Vagina (tissue), 2 donors: ENCODE data around the gene SLC25A21. TPM values are rescaled to one million over a fixed set of nuclear protein-coding genes. Genes with fewer than 3 reads are reported as not detected.

ENCODE experiments used
- DNase-seq, 2 donors: peaks; one replicate each; pipeline ENCODE4 v3.0.0-alpha.2; 2017; ENCODE audit errors: extremely low spot score in 2 of 2
- H3K27ac ChIP-seq: fragments of 200-600 bp; sonication (generic); one replicate; pipeline ENCODE4 v1.5.1; 2019
- H3K27me3 ChIP-seq: fragments of 200-600 bp; sonication (generic); one replicate; pipeline ENCODE4 v1.5.1; 2019
- H3K36me3 ChIP-seq, 2 donors: fragments of 200-600 bp; sonication (generic); one replicate each; pipeline ENCODE4 v1.5.1; 2017 to 2019
- H3K4me1 ChIP-seq: fragments of 200-600 bp; sonication (generic); one replicate; pipeline ENCODE4 v1.5.1; 2019
- H3K4me3 ChIP-seq, 2 donors: fragments of 200-600 bp; sonication (generic); 1 replicate in 1 of 2; 2 replicates in 1 of 2; pipeline ENCODE4 v1.5.1; 2016 to 2019
- H3K9me3 ChIP-seq: fragments of 200-600 bp; sonication (generic); one replicate; pipeline ENCODE4 v1.5.1; 2019
- CTCF ChIP-seq, 3 experiments: fragments of 450-650 bp in 2 of 3; fragments of 200-600 bp in 1 of 3; sonication (generic) in 1 of 3; IDR thresholded peaks; one replicate each; pipeline ENCODE4 v1.5.1; 2017 to 2019; ENCODE audit warnings: antibody characterized with exemption in 3 of 3, mild to moderate bottlenecking in 2 of 3, moderate library complexity in 2 of 3
- POLR2A ChIP-seq, 2 donors: fragments of 450-650 bp; IDR thresholded peaks; one replicate each; pipeline ENCODE4 v1.6.1; 2017; ENCODE audit warnings: antibody characterized with exemption in 2 of 2, mild to moderate bottlenecking in 2 of 2, moderate library complexity in 2 of 2
- POLR2AphosphoS5 ChIP-seq, 2 donors: sonication (generic); formaldehyde crosslinking; IDR thresholded peaks; one replicate each; pipeline ENCODE4 v1.9.0; 2017; ENCODE audit warnings: antibody characterized with exemption in 2 of 2, mild to moderate bottlenecking in 2 of 2, low read depth in 1 of 2; ENCODE audit not compliant: insufficient read depth in 1 of 2
- intact Hi-C: fragments of 100-400 bp; cut with DNase I; formaldehyde crosslinking; loops from one replicate; pipeline ENCODE4 v1.15.1; 2023
- total RNA-seq: library from RNA; depleted of rRNA; stranded (reverse); fragments of >200 nt; gene quantifications from one replicate; pipeline ENCODE4 v1.2.3, GENCODE V29; 2016

Gene SLC25A21
- total RNA-seq, 1 donor from 2014 or later = 0.49 TPM

- H3K4me1 ChIP-seq = no peaks in the 10 kb centered on the region
- intact Hi-C loops = no loop called here
- H3K27me3 ChIP-seq = no peaks in the 10 kb centered on the region
- no peak for TF ChIP-seq POLR2AphosphoS5 (IDR thresholded peaks at IDR 0.05; ENCODE audit: insufficient read depth in 1 of 2, low read depth in 1 of 2)
- H3K4me3 ChIP-seq = no peak overlapping the region
- no peaks in the 10 kb centered on the region for H3K36me3 ChIP-seq
- no peak for DNase-seq
- no peaks in the 10 kb centered on the region for H3K9me3 ChIP-seq
- H3K27ac ChIP-seq = no peak overlapping the region
These were observed 348.8 kb downstream of the SLC25A21 start for GRCh38 chr14:36823651-36824050.

GRCh38 chr14:36822685-36823084 is 349.7 kb downstream of the SLC25A21 start:
- intact Hi-C loops = no loop called here
- TF ChIP-seq POLR2AphosphoS5 (IDR thresholded peaks at IDR 0.05; ENCODE audit: insufficient read depth in 1 of 2, low read depth in 1 of 2) (no peak), CTCF (IDR thresholded peaks at IDR 0.05) (no peak), POLR2A (IDR thresholded peaks at IDR 0.05) (no peak)
- no peaks in the 10 kb centered on the region for H3K4me1 ChIP-seq

GRCh38 chr14:36820901-36821300 is 351.5 kb downstream of the SLC25A21 start:
- intact Hi-C loops = no loop called here
- Histone ChIP-seq H3K27me3 (no peaks in the 10 kb centered on the region), H3K36me3 (no peaks in the 10 kb centered on the region), H3K4me1 (no peaks in the 10 kb centered on the region), H3K9me3 (no peaks in the 10 kb centered on the region), H3K27ac (no peak overlapping the region), H3K4me3 (no peak overlapping the region)
- TF ChIP-seq POLR2A (IDR thresholded peaks at IDR 0.05) (no peak), POLR2AphosphoS5 (IDR thresholded peaks at IDR 0.05; ENCODE audit: insufficient read depth in 1 of 2, low read depth in 1 of 2) (no peak), CTCF (IDR thresholded peaks at IDR 0.05) (no peak)
- no peak for DNase-seq

More at GRCh38 chr14:36822685-36823084, 349.7 kb downstream of the SLC25A21 start:
- no peak for DNase-seq
- Histone ChIP-seq H3K27me3 (no peaks in the 10 kb centered on the region), H3K4me3 (no peak overlapping the region), H3K27ac (no peak overlapping the region), H3K9me3 (no peaks in the 10 kb centered on the region), H3K36me3 (no peaks in the 10 kb centered on the region)

GRCh38 chr14:36820111-36820709 is 352.2 kb downstream of the SLC25A21 start:
- no peak for DNase-seq
- intact Hi-C loops = no loop called here
- Histone ChIP-seq H3K27me3 (no peaks in the 10 kb centered on the region), H3K36me3 (no peaks in the 10 kb centered on the region), H3K9me3 (no peaks in the 10 kb centered on the region), H3K27ac (no peak overlapping the region), H3K4me1 (no peaks in the 10 kb centered on the region), H3K4me3 (no peak overlapping the region)
- no peak for TF ChIP-seq CTCF (IDR thresholded peaks at IDR 0.05)
- no peak for TF ChIP-seq POLR2A (IDR thresholded peaks at IDR 0.05)
- no peak for TF ChIP-seq POLR2AphosphoS5 (IDR thresholded peaks at IDR 0.05; ENCODE audit: insufficient read depth in 1 of 2, low read depth in 1 of 2)

DNA sequence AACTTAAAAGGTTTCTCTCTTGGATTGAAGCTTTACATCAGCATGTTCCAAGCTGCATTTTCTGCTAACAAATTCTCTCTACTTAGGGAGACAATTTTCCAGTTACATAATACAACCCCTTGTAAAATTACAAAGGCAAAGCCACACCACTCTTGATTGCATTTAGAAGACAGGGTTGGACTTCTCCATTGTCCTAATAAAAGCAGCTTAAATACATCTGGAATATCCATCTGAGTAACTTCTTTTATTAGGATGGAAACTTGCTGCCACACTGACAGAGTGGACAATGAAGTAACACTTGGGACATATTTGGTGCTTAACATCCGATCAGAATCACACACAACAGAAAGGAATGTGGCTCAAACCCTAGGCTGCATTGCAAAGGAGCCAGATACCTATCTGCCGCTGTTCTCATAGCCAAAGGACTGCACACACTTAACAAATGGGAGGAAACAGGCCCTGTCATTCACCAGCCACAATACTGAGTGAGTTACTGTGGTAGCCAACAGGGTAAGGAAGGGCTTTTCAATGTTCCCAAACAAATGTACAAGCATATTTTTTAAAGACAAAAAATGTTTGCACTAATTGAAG is 353.5 kb downstream of the SLC25A21 start:
- no peak for DNase-seq
- TF ChIP-seq POLR2A (IDR thresholded peaks at IDR 0.05) (no peak), CTCF (IDR thresholded peaks at IDR 0.05) (no peak), POLR2AphosphoS5 (IDR thresholded peaks at IDR 0.05; ENCODE audit: insufficient read depth in 1 of 2, low read depth in 1 of 2) (no peak)
- H3K9me3 ChIP-seq = no peaks in the 10 kb centered on the region
- no peak overlapping the region for H3K27ac ChIP-seq
- no peaks in the 10 kb centered on the region for H3K27me3 ChIP-seq
- intact Hi-C loops = no loop called here
- H3K4me1 ChIP-seq = no peaks in the 10 kb centered on the region
- H3K4me3 ChIP-seq = no peak overlapping the region
- H3K36me3 ChIP-seq = no peaks in the 10 kb centered on the region
